Putamen (tissue), 1 donor: ENCODE measurements around the gene ORC6.
"Not testable (repeated sequence)": the region's sequence is repeated elsewhere in the genome, so short reads cannot be mapped to it uniquely, and the experiment has no call there.

Experiments
- DNase-seq: peaks from one replicate; pipeline ENCODE4 v3.0.0-alpha.2; 2016; ENCODE audit warnings: low spot score

Gene ORC6

GRCh38 chr16:46689365-46690280 lies at the start of gene ORC6:
Gene ORC6 (plus strand): TSS chr16:46689659. CDS start chr16:46689706, 47 bp downstream.
- peak; percentile 96 for DNase-seq

- DNase-seq, result no peak
Observed at GRCh38 chr16:46648656-46649055, 40.8 kb upstream of the ORC6 start.

- DNase-seq, result no peak
Observed at GRCh38 chr16:46649588-46650253, 39.7 kb upstream of the ORC6 start.

- no peak for DNase-seq
Observed at GRCh38 chr16:46650254-46650623, 39.2 kb upstream of the ORC6 start.

- no peak for DNase-seq
Observed at GRCh38 chr16:46651305-46651704, 38.2 kb upstream of the ORC6 start.

GRCh38 chr16:46658925-46659324 lies 30.5 kb upstream of the ORC6 start:
- DNase-seq, result peak; percentile 22

- no peak for DNase-seq
Observed at GRCh38 chr16:46662123-46662522, 27.3 kb upstream of the ORC6 start.

- DNase-seq, result peak; percentile 31
Observed at GRCh38 chr16:46673320-46674013, 16.0 kb upstream of the ORC6 start.

GRCh38 chr16:46677943-46678342 lies 11.5 kb upstream of the ORC6 start:
- not testable (repeated sequence) for DNase-seq

- DNase-seq, result not testable (repeated sequence)
Observed at GRCh38 chr16:46681867-46682266, 7.6 kb upstream of the ORC6 start.

GRCh38 chr16:46686815-46687473 lies 2.5 kb upstream of the ORC6 start:
- DNase-seq, result no peak

GRCh38 chr16:46687486-46687885 lies 2.0 kb upstream of the ORC6 start:
- no peak for DNase-seq

GRCh38 chr16:46688101-46688653 lies 1.3 kb upstream of the ORC6 start:
- DNase-seq, result peak; percentile 34

GRCh38 chr16:46688654-46689364 lies 650 bp upstream of the ORC6 start, which contains the start of gene VPS35:
Gene VPS35 (minus strand): TSS chr16:46689178. CDS start chr16:46689133, 45 bp downstream.
- peak; percentile 99 for DNase-seq

GRCh38 chr16:46690281-46691178 lies 1.1 kb downstream of the ORC6 start:
- DNase-seq, result no peak

GRCh38 chr16:46691726-46692125 lies 2.3 kb downstream of the ORC6 start:
- DNase-seq, result no peak

GRCh38 chr16:46693598-46693997 lies 4.1 kb downstream of the ORC6 start:
- DNase-seq, result no peak

GRCh38 chr16:46695937-46696336 lies 6.5 kb downstream of the ORC6 start:
- DNase-seq, result no peak

GRCh38 chr16:46696957-46697356 lies 7.5 kb downstream of the ORC6 start:
- no peak for DNase-seq

- DNase-seq, result no peak
Observed at GRCh38 chr16:46700048-46700447, 10.6 kb downstream of the ORC6 start.
